ENCODE data around the gene PRKCQ. TPM values are rescaled to one million over a fixed set of nuclear protein-coding genes. Genes with fewer than 3 reads are reported as not detected.

Gene PRKCQ
- total and polyA plus RNA-seq, 2 of the 4 experiments (the other 2 are of a cell fraction) = under 0.01 to 0.03 TPM

DNA sequence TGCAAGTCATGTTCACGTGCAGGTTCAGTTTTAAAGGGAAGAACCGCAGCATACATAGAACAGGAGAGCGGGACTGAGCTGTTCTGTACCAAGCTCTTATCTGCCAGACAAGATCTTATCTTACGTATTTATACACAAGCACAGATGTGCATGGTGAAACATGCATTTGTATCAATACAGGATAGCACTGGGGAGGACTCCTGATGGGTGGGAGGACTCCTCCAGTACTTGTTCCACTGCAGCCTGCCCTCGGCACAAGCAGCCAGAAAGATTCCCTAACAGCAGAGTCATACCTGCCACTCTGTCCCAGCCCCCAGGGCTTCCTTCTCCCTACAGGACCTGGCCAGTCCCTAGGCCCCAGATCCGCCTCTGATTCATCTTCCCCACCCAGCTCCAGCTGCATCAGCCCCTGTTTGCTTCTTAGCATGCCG, 13.2 kb upstream of the PRKCQ start:
- ChIA-PET CTCF (interaction anchor here (1.5 kb wide), 1 partner anchor 12 kb away, joined by 5 read pairs; no protein-coding TSS in a partner anchor), POLR2A (ENCODE audit: unreplicated experiment) (no interaction called here)
- no peak for TF ChIP-seq FOS (IDR thresholded peaks at IDR 0.05; ENCODE audit: low read depth, low read length)
- Histone ChIP-seq H2BK15ac (ENCODE audit: low read depth, low read length) (no peak overlapping the region), H3K4ac (ENCODE audit: low read depth, low read length) (no peak overlapping the region), H3K9me3 (ENCODE audit: control insufficient read depth, insufficient read depth, low read length) (no peaks in the 10 kb centered on the region), H2AK5ac (ENCODE audit: low read depth, low read length) (no peak overlapping the region), H3K4me1 (ENCODE audit: control insufficient read depth, insufficient read depth, low read length) (no peaks in the 10 kb centered on the region), H3K4me2 (ENCODE audit: low read depth, low read length) (no peak overlapping the region), H3K27me3 (ENCODE audit: control insufficient read depth, insufficient read depth, low read length) (no peaks in the 10 kb centered on the region; the same call in 1 of the 2 replicates), H3K9me1 (ENCODE audit: insufficient read depth, low read length) (no peaks in the 10 kb centered on the region), H3K36me3 (ENCODE audit: control insufficient read depth, insufficient read depth, low read length) (no peaks in the 10 kb centered on the region), H3K4me3 (ENCODE audit: insufficient read depth, low read depth, low read length) (no peak overlapping the region), H4K91ac (ENCODE audit: insufficient read depth, low read depth, low read length) (no peak overlapping the region), H2BK20ac (ENCODE audit: low read depth, low read length) (no peak overlapping the region), H3K9ac (ENCODE audit: low read depth, low read length) (no peak overlapping the region), H3K56ac (ENCODE audit: extremely low read depth, insufficient read depth, low read length) (no peak overlapping the region), H4K20me1 (ENCODE audit: insufficient read depth, low read length) (no peaks in the 10 kb centered on the region), H3K14ac (replicated peaks; ENCODE audit: low read depth, low read length) (no peak overlapping the region), H2AK9ac (replicated peaks; ENCODE audit: low read depth, low read length, poor library complexity) (no peak overlapping the region), H2BK120ac (ENCODE audit: low read depth, low read length) (no peak overlapping the region), H3K79me1 (ENCODE audit: low read depth in 1 of 2, low read length in 2 of 2) (no peaks in the 10 kb centered on the region), H3K18ac (ENCODE audit: low read depth, low read length) (no peak overlapping the region), H3K27ac (ENCODE audit: insufficient read depth, low read length) (no peak overlapping the region), H2AFZ (replicated peaks; ENCODE audit: low read length, poor library complexity) (no peak overlapping the region), H2BK5ac (ENCODE audit: low read depth, low read length, poor library complexity, severe bottlenecking) (no peak overlapping the region), H4K5ac (ENCODE audit: low read depth, low read length) (no peak overlapping the region), H3K23ac (ENCODE audit: low read depth, low read length) (no peak overlapping the region), H4K8ac (ENCODE audit: low read depth in 2 of 2, low read length in 2 of 2) (no peak overlapping the region)
- in situ Hi-C loops (cut with MboI; ENCODE audit: low sequenced_read_pairs) (no loop called here), dilution Hi-C loops (cut with HindIII; ENCODE audit: low sequenced_read_pairs, unreplicated experiment) (no loop called here), intact Hi-C loops (cut with micrococcal nuclease) (no loop called here)
- BruUV-seq (replicated peaks) = no TSS peak
- DNase-seq (no peak), ATAC-seq (ENCODE audit: low read depth) (no peak)
- 66% methylated on average over 2 of the region's 7 CpGs; no CpG with 5 or more reads in 1 of the 2 experiments for WGBS, 2 experiments (ENCODE audit: extremely low coverage in 2 of 2, insufficient read length in 1 of 2)
